Progenitor cell of endocrine pancreas (in vitro differentiated cells): ENCODE results near the gene ZNF511. TPM values are rescaled to one million over a fixed set of nuclear protein-coding genes. Genes with fewer than 3 reads are reported as not detected.

ENCODE experiments used
- DNase-seq: peaks from one replicate; pipeline ENCODE4 v3.0.0; 2021; ENCODE audit warnings: low spot score; ENCODE audit not compliant: unreplicated experiment
- H3K27ac Mint-ChIP-seq: 2 replicates; pipeline ENCODE4 v1.8.0; 2021; ENCODE audit warnings: mild to moderate bottlenecking, moderate library complexity, mixed read lengths
- H3K27me3 Mint-ChIP-seq: 2 replicates; pipeline ENCODE4 v1.8.0; 2021; ENCODE audit warnings: mixed read lengths
- H3K36me3 Mint-ChIP-seq: 2 replicates; pipeline ENCODE4 v1.8.0; 2022; ENCODE audit warnings: mixed read lengths; ENCODE audit not compliant: insufficient read depth
- H3K4me1 Mint-ChIP-seq: 2 replicates; pipeline ENCODE4 v1.8.0; 2021; ENCODE audit warnings: low read depth, mixed read lengths
- H3K4me3 Mint-ChIP-seq: 2 replicates; pipeline ENCODE4 v1.8.0; 2021; ENCODE audit warnings: low read depth, mild to moderate bottlenecking, moderate library complexity, mixed read lengths
- H3K9me3 Mint-ChIP-seq: 2 replicates; pipeline ENCODE4 v1.8.0; 2021; ENCODE audit warnings: low read depth, mixed read lengths
- CTCF ChIP-seq: fragments of 200-600 bp; sonication (generic); IDR thresholded peaks from one replicate; pipeline ENCODE4 v1.5.0; 2021; ENCODE audit warnings: antibody characterized with exemption, mild to moderate bottlenecking; ENCODE audit not compliant: unreplicated experiment
- total RNA-seq: library from RNA; stranded (reverse); gene quantifications from 2 replicates; pipeline ENCODE4 v1.2.1, GENCODE V29; 2021

Gene ZNF511
- total RNA-seq, 1 donor from 2014 or later = 56.8 TPM

- TF ChIP-seq CTCF = no peak
- no peaks in the 10 kb centered on the region for H3K27me3 Mint-ChIP-seq
- H3K9me3 Mint-ChIP-seq = no peaks in the 10 kb centered on the region
- H3K36me3 Mint-ChIP-seq = peaks cover 25% of the 10 kb centered on the region
- no peak for DNase-seq
- no peak overlapping the region for H3K4me3 Mint-ChIP-seq
- H3K4me1 Mint-ChIP-seq = peaks cover 15% of the 10 kb centered on the region
- no peak overlapping the region for H3K27ac Mint-ChIP-seq
Measured at GRCh38 chr10:133282846-133283390, 25.8 kb upstream of the ZNF511 start.

- no peak for DNase-seq
- H3K36me3 Mint-ChIP-seq = peaks cover 27% of the 10 kb centered on the region
- no peak overlapping the region for H3K27ac Mint-ChIP-seq
- H3K4me3 Mint-ChIP-seq = no peak overlapping the region
- H3K9me3 Mint-ChIP-seq = no peaks in the 10 kb centered on the region
- TF ChIP-seq CTCF = no peak
- H3K4me1 Mint-ChIP-seq = peaks cover 6% of the 10 kb centered on the region
- no peaks in the 10 kb centered on the region for H3K27me3 Mint-ChIP-seq
Measured at GRCh38 chr10:133283931-133284330, 24.8 kb upstream of the ZNF511 start.

- Mint-ChIP-seq H3K4me3 (no peak overlapping the region), H3K36me3 (peaks cover 31% of the 10 kb centered on the region), H3K27ac (no peak overlapping the region), H3K27me3 (no peaks in the 10 kb centered on the region), H3K9me3 (no peaks in the 10 kb centered on the region), H3K4me1 (peaks cover 3% of the 10 kb centered on the region)
- no peak for TF ChIP-seq CTCF
- DNase-seq = no peak
Measured at GRCh38 chr10:133285217-133285616, 23.5 kb upstream of the ZNF511 start.

GRCh38 chr10:133286366-133286765 is 22.3 kb upstream of the ZNF511 start:
- peaks cover 36% of the 10 kb centered on the region for H3K36me3 Mint-ChIP-seq
- no peaks in the 10 kb centered on the region for H3K27me3 Mint-ChIP-seq
- no peak overlapping the region for H3K4me3 Mint-ChIP-seq
- H3K4me1 Mint-ChIP-seq = peaks cover 3% of the 10 kb centered on the region
- DNase-seq = no peak
- H3K9me3 Mint-ChIP-seq = no peaks in the 10 kb centered on the region
- no peak overlapping the region for H3K27ac Mint-ChIP-seq
- TF ChIP-seq CTCF = no peak

- H3K27ac Mint-ChIP-seq = no peak overlapping the region
- no peak for DNase-seq
- H3K9me3 Mint-ChIP-seq = no peaks in the 10 kb centered on the region
- peaks cover 3% of the 10 kb centered on the region for H3K4me1 Mint-ChIP-seq
- H3K4me3 Mint-ChIP-seq = no peak overlapping the region
- H3K36me3 Mint-ChIP-seq = peaks cover 36% of the 10 kb centered on the region
- no peaks in the 10 kb centered on the region for H3K27me3 Mint-ChIP-seq
- TF ChIP-seq CTCF = no peak
Measured at GRCh38 chr10:133287832-133288500, 20.7 kb upstream of the ZNF511 start.
